HFFc6 (cell line): ENCODE results near the gene LRATD1. TPM values are rescaled to one million over a fixed set of nuclear protein-coding genes. Genes with fewer than 3 reads are reported as not detected.
A peak's percentile ranks its signal among the peaks of the same experiment; 100 is the strongest.

ENCODE experiments used
- DNase-seq: peaks from one replicate; pipeline ENCODE4 v3.0.0-alpha.2; 2018
- H3K27ac Mint-ChIP-seq: 2 replicates; pipeline ENCODE4 v1.8.0; 2020; ENCODE audit warnings: mild to moderate bottlenecking, mixed read lengths
- H3K27me3 Mint-ChIP-seq: 2 replicates; pipeline ENCODE4 v1.8.0; 2021; ENCODE audit warnings: mild to moderate bottlenecking, moderate library complexity, mixed read lengths; ENCODE audit not compliant: insufficient read depth
- H3K36me3 Mint-ChIP-seq: 2 replicates; pipeline ENCODE4 v1.8.0; 2021; ENCODE audit warnings: low read depth, mixed read lengths
- H3K4me1 Mint-ChIP-seq: 2 replicates; pipeline ENCODE4 v1.8.0; 2020; ENCODE audit warnings: low read depth, mixed read lengths
- H3K4me3 Mint-ChIP-seq: 2 replicates; pipeline ENCODE4 v1.8.0; 2020; ENCODE audit warnings: mild to moderate bottlenecking, moderate library complexity, mixed read lengths
- H3K9me3 Mint-ChIP-seq: 2 replicates; pipeline ENCODE4 v1.8.0; 2020; ENCODE audit warnings: mild to moderate bottlenecking, mixed read lengths
- CTCF ChIP-seq: fragments of 200-600 bp; sonication (generic); IDR thresholded peaks from 2 replicates; pipeline ENCODE4 v1.5.0; 2021; ENCODE audit warnings: antibody characterized with exemption, mild to moderate bottlenecking
- total RNA-seq, 6 experiments: library from RNA; stranded (reverse); fragmentation: NEBNext Ultra II Directional; extraction: Animal tissue kit (Norgen Biotek cat#: 25700); gene quantifications; 2 replicates in 1 of 6; 3 replicates in 5 of 6; pipeline ENCODE4 v1.2.3, GENCODE V29; 2021

Gene LRATD1
- total RNA-seq, 6 experiments from 2014 or later, result 0.05 to 0.07 TPM; not detected in 4

- Mint-ChIP-seq H3K27ac (no peak overlapping the region; the same call in 1 of the 2 replicates), H3K36me3 (no peaks in the 10 kb centered on the region), H3K27me3 (peaks cover 4% of the 10 kb centered on the region; the same call in 1 of the 2 replicates), H3K9me3 (no peaks in the 10 kb centered on the region), H3K4me1 (peaks cover 28% of the 10 kb centered on the region; the same call in 1 of the 2 replicates), H3K4me3 (peak overlapping the region; percentile 52; the same call in 1 of the 2 replicates)
- no peak for DNase-seq
- TF ChIP-seq CTCF, result no peak
Observed at GRCh38 chr2:14615760-14616159, 16.8 kb upstream of the LRATD1 start.

GRCh38 chr2:14616342-14616741 is 16.2 kb upstream of the LRATD1 start:
- no peak for TF ChIP-seq CTCF
- peaks cover 4% of the 10 kb centered on the region; the same call in 1 of the 2 replicates for H3K27me3 Mint-ChIP-seq
- H3K27ac Mint-ChIP-seq, result no peak overlapping the region
- no peaks in the 10 kb centered on the region for H3K9me3 Mint-ChIP-seq
- DNase-seq, result no peak
- H3K4me3 Mint-ChIP-seq, result no peak overlapping the region; the same call in 1 of the 2 replicates
- H3K36me3 Mint-ChIP-seq, result no peaks in the 10 kb centered on the region
- peaks cover 28% of the 10 kb centered on the region; the same call in 1 of the 2 replicates for H3K4me1 Mint-ChIP-seq

GRCh38 chr2:14616950-14617349 is 15.6 kb upstream of the LRATD1 start:
- no peak overlapping the region for H3K4me3 Mint-ChIP-seq
- no peaks in the 10 kb centered on the region for H3K36me3 Mint-ChIP-seq
- no peak overlapping the region for H3K27ac Mint-ChIP-seq
- H3K27me3 Mint-ChIP-seq, result peaks cover 4% of the 10 kb centered on the region; the same call in 1 of the 2 replicates
- H3K9me3 Mint-ChIP-seq, result no peaks in the 10 kb centered on the region
- DNase-seq, result no peak
- TF ChIP-seq CTCF, result no peak
- H3K4me1 Mint-ChIP-seq, result peaks cover 28% of the 10 kb centered on the region; the same call in 1 of the 2 replicates

- Mint-ChIP-seq H3K4me3 (peak overlapping the region; percentile 33; the same call in 1 of the 2 replicates), H3K9me3 (no peaks in the 10 kb centered on the region), H3K4me1 (peaks cover 28% of the 10 kb centered on the region; the same call in 1 of the 2 replicates), H3K27me3 (peaks cover 1% of the 10 kb centered on the region), H3K27ac (peak overlapping the region; percentile 22; the same call in 1 of the 2 replicates), H3K36me3 (no peaks in the 10 kb centered on the region)
- TF ChIP-seq CTCF, result no peak
- no peak for DNase-seq
Observed at GRCh38 chr2:14619441-14619840, 13.1 kb upstream of the LRATD1 start.

GRCh38 chr2:14621114-14621513 is 11.4 kb upstream of the LRATD1 start:
- H3K4me1 Mint-ChIP-seq, result peaks cover 14% of the 10 kb centered on the region; the same call in 1 of the 2 replicates
- no peak for DNase-seq
- H3K4me3 Mint-ChIP-seq, result no peak overlapping the region
- H3K9me3 Mint-ChIP-seq, result no peaks in the 10 kb centered on the region
- H3K27me3 Mint-ChIP-seq, result peaks cover 1% of the 10 kb centered on the region
- H3K27ac Mint-ChIP-seq, result no peak overlapping the region
- H3K36me3 Mint-ChIP-seq, result no peaks in the 10 kb centered on the region
- no peak for TF ChIP-seq CTCF
